Transverse colon (tissue), 4 donors: ENCODE measurements around the gene PPP1R2B.

Experiments used
- EP300 ChIP-seq: sonication (generic); formaldehyde crosslinking; IDR thresholded peaks from one replicate; pipeline ENCODE4 v1.6.1; 2017; ENCODE audit warnings: antibody characterized with exemption, low read depth
- POLR2A ChIP-seq: fragments of 450-650 bp; IDR thresholded peaks from one replicate; pipeline ENCODE4 v1.6.1; 2016; ENCODE audit warnings: antibody characterized with exemption, mild to moderate bottlenecking, moderate library complexity
- POLR2AphosphoS5 ChIP-seq, 3 donors: sonication (generic); formaldehyde crosslinking; IDR thresholded peaks; one replicate each; pipeline ENCODE4 v1.6.1; 2016; ENCODE audit warnings: antibody characterized with exemption in 3 of 3
- TF ChIP-seq, protein P1 (sequence below), 5 experiments: fragments of 200-600 bp in 3 of 5; fragments of 450-650 bp in 2 of 5; sonication (generic) in 3 of 5; IDR thresholded peaks; 1 replicate in 2 of 5; 2 replicates in 3 of 5; pipeline ENCODE4 v1.5.1; 2016 to 2017; ENCODE audit warnings: antibody characterized with exemption in 5 of 5, inconsistent platforms in 3 of 5, mild to moderate bottlenecking in 2 of 5, moderate library complexity in 1 of 5

- TF ChIP-seq, protein P1, sequence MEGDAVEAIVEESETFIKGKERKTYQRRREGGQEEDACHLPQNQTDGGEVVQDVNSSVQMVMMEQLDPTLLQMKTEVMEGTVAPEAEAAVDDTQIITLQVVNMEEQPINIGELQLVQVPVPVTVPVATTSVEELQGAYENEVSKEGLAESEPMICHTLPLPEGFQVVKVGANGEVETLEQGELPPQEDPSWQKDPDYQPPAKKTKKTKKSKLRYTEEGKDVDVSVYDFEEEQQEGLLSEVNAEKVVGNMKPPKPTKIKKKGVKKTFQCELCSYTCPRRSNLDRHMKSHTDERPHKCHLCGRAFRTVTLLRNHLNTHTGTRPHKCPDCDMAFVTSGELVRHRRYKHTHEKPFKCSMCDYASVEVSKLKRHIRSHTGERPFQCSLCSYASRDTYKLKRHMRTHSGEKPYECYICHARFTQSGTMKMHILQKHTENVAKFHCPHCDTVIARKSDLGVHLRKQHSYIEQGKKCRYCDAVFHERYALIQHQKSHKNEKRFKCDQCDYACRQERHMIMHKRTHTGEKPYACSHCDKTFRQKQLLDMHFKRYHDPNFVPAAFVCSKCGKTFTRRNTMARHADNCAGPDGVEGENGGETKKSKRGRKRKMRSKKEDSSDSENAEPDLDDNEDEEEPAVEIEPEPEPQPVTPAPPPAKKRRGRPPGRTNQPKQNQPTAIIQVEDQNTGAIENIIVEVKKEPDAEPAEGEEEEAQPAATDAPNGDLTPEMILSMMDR (IDR thresholded peaks at IDR 0.05), result no peak
- TF ChIP-seq POLR2A (no peak), EP300 (no peak), POLR2AphosphoS5 (IDR thresholded peaks at IDR 0.05) (no peak)
Observed at GRCh38 chr5:156841737-156842136, 8.4 kb upstream of the PPP1R2B start.
